Esophagus squamous epithelium (tissue), 5 donors: ENCODE results near the gene UNC93B1. TPM values are rescaled to one million over a fixed set of nuclear protein-coding genes. Genes with fewer than 3 reads are reported as not detected.

ENCODE experiments used
- DNase-seq: peaks from one replicate; lab custom pipeline; 2025; lab: John Stamatoyannopoulos, UW
- H3K27ac ChIP-seq, 4 donors: fragments of 200-600 bp; sonication (generic); one replicate each; pipeline ENCODE4 v1.5.1; 2016 to 2019; ENCODE audit warnings: mild to moderate bottlenecking in 1 of 4
- H3K27me3 ChIP-seq, 4 donors: fragments of 200-600 bp; sonication (generic); 1 replicate in 3 of 4; 2 replicates in 1 of 4; pipeline versions ENCODE4 v1.5.1 to v1.6.0; 2017 to 2021; ENCODE audit warnings: antibody characterized with exemption in 1 of 4
- H3K36me3 ChIP-seq, 3 donors: fragments of 200-600 bp; sonication (generic); one replicate each; pipeline ENCODE4 v1.5.1; 2016 to 2019
- H3K4me1 ChIP-seq, 3 donors: fragments of 200-600 bp; sonication (generic); one replicate each; pipeline ENCODE4 v1.5.1; 2017 to 2019
- H3K4me3 ChIP-seq, 4 donors: fragments of 200-600 bp; sonication (generic); 1 replicate in 3 of 4; 2 replicates in 1 of 4; pipeline ENCODE4 v1.5.1; 2016 to 2019; ENCODE audit warnings: mild to moderate bottlenecking in 2 of 4, moderate library complexity in 1 of 4
- H3K9me3 ChIP-seq, 3 donors: fragments of 200-600 bp; sonication (generic); one replicate each; pipeline ENCODE4 v1.5.1; 2016 to 2019
- CTCF ChIP-seq, 6 experiments: fragments of 450-650 bp in 4 of 6; fragments of 200-600 bp in 2 of 6; sonication (generic) in 2 of 6; IDR thresholded peaks; one replicate each; pipeline ENCODE4 v1.5.1; 2016 to 2019; ENCODE audit warnings: antibody characterized with exemption in 6 of 6, mild to moderate bottlenecking in 4 of 6, moderate library complexity in 4 of 6
- POLR2A ChIP-seq, 4 donors: fragments of 450-650 bp; IDR thresholded peaks; one replicate each; pipeline ENCODE4 v1.6.1; 2017; ENCODE audit warnings: antibody characterized with exemption in 4 of 4, mild to moderate bottlenecking in 4 of 4, moderate library complexity in 3 of 4
- WGBS, 2 donors: methylation state at CpG; one replicate each; pipeline ENCODE4 v1.1.5; 2018; 5-methylcytosine and 5-hydroxymethylcytosine counted together
- intact Hi-C: fragments of 100-400 bp; cut with DNase I; formaldehyde crosslinking; loops from one replicate; pipeline ENCODE4 v1.15.0; 2022
- total RNA-seq, 4 donors: library from RNA; depleted of rRNA; stranded (reverse); fragments of >200 nt; gene quantifications; one replicate each; pipeline ENCODE4 v1.1.0, GENCODE V29; 2016
- donor health status: DM: yes; HTN: yes; CAD: no.

Gene UNC93B1, protein sequence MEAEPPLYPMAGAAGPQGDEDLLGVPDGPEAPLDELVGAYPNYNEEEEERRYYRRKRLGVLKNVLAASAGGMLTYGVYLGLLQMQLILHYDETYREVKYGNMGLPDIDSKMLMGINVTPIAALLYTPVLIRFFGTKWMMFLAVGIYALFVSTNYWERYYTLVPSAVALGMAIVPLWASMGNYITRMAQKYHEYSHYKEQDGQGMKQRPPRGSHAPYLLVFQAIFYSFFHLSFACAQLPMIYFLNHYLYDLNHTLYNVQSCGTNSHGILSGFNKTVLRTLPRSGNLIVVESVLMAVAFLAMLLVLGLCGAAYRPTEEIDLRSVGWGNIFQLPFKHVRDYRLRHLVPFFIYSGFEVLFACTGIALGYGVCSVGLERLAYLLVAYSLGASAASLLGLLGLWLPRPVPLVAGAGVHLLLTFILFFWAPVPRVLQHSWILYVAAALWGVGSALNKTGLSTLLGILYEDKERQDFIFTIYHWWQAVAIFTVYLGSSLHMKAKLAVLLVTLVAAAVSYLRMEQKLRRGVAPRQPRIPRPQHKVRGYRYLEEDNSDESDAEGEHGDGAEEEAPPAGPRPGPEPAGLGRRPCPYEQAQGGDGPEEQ
- total RNA-seq = 10 to 100 TPM; 13.5 to 38.0 (median 31.5) TPM

- Histone ChIP-seq H3K36me3 (peaks cover 0 to 5% (median 0%) of the 10 kb centered on the region in 3 donors), H3K4me1 (peaks cover 10 to 41% (median 22%) of the 10 kb centered on the region in 3 donors), H3K9me3 (no peaks in the 10 kb centered on the region), H3K27ac (peak within 1 kb of the TSS; percentile 43 to 91 (median 85)), H3K27me3 (no peaks in the 10 kb centered on the region), H3K4me3 (peak within 1 kb of the TSS; percentile 60 to 94 (median 81))
- WGBS, 2 donors = 3 to 15% methylated on average over 7 to 15 of the region's 64 CpGs
- peak; percentile 74 for DNase-seq
- intact Hi-C loops = loop anchor here (10.0 kb wide), 1 partner anchor 211 kb away; the partner anchor contains the start of gene KMT5B
- peak in 3 of 4 donors; percentile 50 to 80 (median 72) for TF ChIP-seq POLR2A (IDR thresholded peaks at IDR 0.05)
- TF ChIP-seq CTCF (IDR thresholded peaks at IDR 0.05) = peak in 1 of 6 experiments; percentile 5
These were observed at the start of gene UNC93B1 for GRCh38 chr11:68003846-68004550. Gene UNC93B1, minus strand, starts transcription at chr11:68004097. Its CDS starts 54 bp downstream, at chr11:68004043.

DNA sequence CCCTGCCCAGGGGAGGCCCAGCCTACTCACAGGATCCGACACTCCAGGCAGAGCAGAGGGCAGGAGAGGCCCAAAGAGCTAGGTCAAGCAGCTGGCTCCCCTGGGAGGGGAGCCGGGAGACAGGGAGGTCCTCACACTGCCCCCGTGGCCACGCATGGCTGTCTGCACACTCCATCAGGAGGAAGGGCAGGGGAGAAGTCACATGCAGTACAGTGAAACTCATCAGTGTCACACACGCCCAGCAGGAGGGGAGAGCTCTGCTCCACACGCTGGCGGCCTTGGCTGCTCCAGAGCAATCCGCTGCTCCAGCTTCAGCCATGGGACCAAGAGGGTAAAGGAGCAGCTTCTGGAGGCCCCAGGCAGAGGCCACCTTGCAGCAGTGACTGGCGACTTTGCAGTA lies 49.2 kb upstream of the UNC93B1 start:
- intact Hi-C loops = no loop called here
- H3K36me3 ChIP-seq = peaks cover 15 to 58% (median 27%) of the 10 kb centered on the region in 3 donors
- H3K27ac ChIP-seq = no peak overlapping the region
- H3K4me1 ChIP-seq = peaks cover 0 to under 1% (median 0%) of the 10 kb centered on the region in 3 donors
- WGBS, 2 donors = 68 to 100% methylated on average over 1 to 7 of the region's 9 CpGs
- no peak for DNase-seq
- TF ChIP-seq POLR2A (IDR thresholded peaks at IDR 0.05) = no peak
- TF ChIP-seq CTCF (IDR thresholded peaks at IDR 0.05) = no peak
- H3K9me3 ChIP-seq = no peaks in the 10 kb centered on the region
- H3K4me3 ChIP-seq = no peak overlapping the region
- no peaks in the 10 kb centered on the region for H3K27me3 ChIP-seq

DNA sequence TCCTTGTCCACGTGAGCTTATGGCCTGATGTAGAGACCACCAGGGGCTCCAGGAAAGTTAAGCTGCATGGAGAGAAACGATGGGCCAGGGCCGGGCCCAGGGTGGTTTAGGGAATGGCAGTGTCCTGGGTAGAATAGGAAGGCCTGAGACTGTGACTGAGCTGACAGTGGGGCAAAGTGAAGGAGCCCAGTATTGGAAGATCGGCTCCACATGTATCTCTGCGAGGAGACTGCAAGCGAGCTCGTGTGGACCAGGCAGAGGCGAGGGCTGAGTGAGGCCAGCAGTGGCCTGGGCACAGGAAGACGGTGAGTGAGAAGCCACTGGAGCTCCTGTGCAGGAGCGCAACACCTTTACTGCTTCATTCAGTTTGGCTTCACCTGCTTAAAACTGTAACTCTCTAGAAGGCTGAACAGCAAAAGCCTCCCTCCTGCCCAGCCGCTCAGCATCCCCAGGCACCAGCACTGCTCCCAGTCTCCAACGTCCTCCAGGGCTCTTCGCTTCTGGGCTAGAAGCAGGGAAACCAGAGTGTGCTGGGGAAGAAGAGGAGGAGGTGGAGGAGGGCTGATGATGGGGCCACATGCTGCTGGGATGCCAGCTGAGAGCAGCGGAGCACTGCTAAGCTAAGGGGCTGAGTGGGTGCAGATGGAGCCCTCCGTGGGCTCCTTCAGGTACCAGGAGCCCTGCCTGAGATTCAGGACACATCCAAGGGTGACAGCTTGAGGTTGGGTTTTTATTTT lies 48.4 kb upstream of the UNC93B1 start:
- Histone ChIP-seq H3K27me3 (no peaks in the 10 kb centered on the region), H3K36me3 (peaks cover 15 to 61% (median 27%) of the 10 kb centered on the region in 3 donors), H3K27ac (no peak overlapping the region), H3K4me1 (peaks cover 0 to 9% (median 0%) of the 10 kb centered on the region in 3 donors), H3K4me3 (no peak overlapping the region), H3K9me3 (no peaks in the 10 kb centered on the region)
- TF ChIP-seq CTCF (IDR thresholded peaks at IDR 0.05) (no peak), POLR2A (IDR thresholded peaks at IDR 0.05) (no peak)
- DNase-seq = no peak
- 85 to 89% methylated on average over 13 of the region's 15 CpGs for WGBS, 2 donors
- intact Hi-C loops = no loop called here

- intact Hi-C loops = no loop called here
- H3K36me3 ChIP-seq = peaks cover 17 to 68% (median 27%) of the 10 kb centered on the region in 3 donors
- H3K4me3 ChIP-seq = no peak overlapping the region
- peaks cover 0 to 9% (median 0%) of the 10 kb centered on the region in 3 donors for H3K4me1 ChIP-seq
- WGBS, 2 donors = 90 to 92% methylated on average over 6 of the region's 14 CpGs
- H3K27ac ChIP-seq = no peak overlapping the region
- no peak for DNase-seq
- no peaks in the 10 kb centered on the region for H3K9me3 ChIP-seq
- TF ChIP-seq CTCF (IDR thresholded peaks at IDR 0.05) (no peak), POLR2A (IDR thresholded peaks at IDR 0.05) (no peak)
- no peaks in the 10 kb centered on the region for H3K27me3 ChIP-seq
These were observed 47.6 kb upstream of the UNC93B1 start for GRCh38 chr11:68051191-68052136.
